Mesenchymal stem cell (in vitro differentiated cells and primary cell): ENCODE data around the gene ITGB5.
A peak's percentile ranks its signal among the peaks of the same experiment; 100 is the strongest.

Experiments
- DNase-seq: peaks from one replicate; pipeline ENCODE4 v3.0.0-alpha.2; 2013
- H2AFZ ChIP-seq: one replicate; pipeline ENCODE4 v1.6.1; 2013; ENCODE audit warnings: low read depth, mild to moderate bottlenecking, control low read depth, inconsistent platforms, low read length, moderate library complexity
- H2AK5ac ChIP-seq: 2 replicates; pipeline ENCODE4 v1.6.1; 2013; ENCODE audit warnings: low read length, moderate library complexity, mild to moderate bottlenecking, inconsistent platforms; ENCODE audit not compliant: severe bottlenecking
- H2BK120ac ChIP-seq: one replicate; pipeline ENCODE4 v1.6.1; 2013; ENCODE audit warnings: low read depth, mild to moderate bottlenecking, inconsistent platforms, low read length, moderate library complexity
- H2BK12ac ChIP-seq, 2 experiments: one replicate each; pipeline ENCODE4 v1.6.1; 2013; ENCODE audit warnings: inconsistent platforms in 2 of 2, low read length in 2 of 2, mild to moderate bottlenecking in 2 of 2, moderate library complexity in 2 of 2, control low read depth in 1 of 2
- H2BK15ac ChIP-seq: one replicate; pipeline ENCODE4 v1.6.1; 2013; ENCODE audit warnings: mild to moderate bottlenecking, low read depth, inconsistent platforms; ENCODE audit not compliant: poor library complexity, severe bottlenecking
- H2BK5ac ChIP-seq: 2 replicates; pipeline ENCODE4 v1.6.1; 2013; ENCODE audit warnings: low read depth, mild to moderate bottlenecking, low read length, control low read depth, inconsistent platforms; ENCODE audit not compliant: poor library complexity, severe bottlenecking
- H3K14ac ChIP-seq, 2 experiments: one replicate each; pipeline ENCODE4 v1.6.1; 2013; ENCODE audit warnings: inconsistent platforms in 2 of 2, low read length in 2 of 2, control low read depth in 1 of 2, mild to moderate bottlenecking in 1 of 2, moderate library complexity in 1 of 2
- H3K18ac ChIP-seq, 2 experiments: one replicate each; pipeline ENCODE4 v1.6.1; 2013; ENCODE audit warnings: inconsistent platforms in 2 of 2, low read length in 2 of 2, control low read depth in 1 of 2, low read depth in 1 of 2, mild to moderate bottlenecking in 1 of 2
- H3K23ac ChIP-seq, 2 experiments: one replicate each; pipeline ENCODE4 v1.6.1; 2013; ENCODE audit warnings: inconsistent platforms in 2 of 2, low read length in 2 of 2, mild to moderate bottlenecking in 2 of 2, moderate library complexity in 2 of 2, control low read depth in 1 of 2
- H3K27ac ChIP-seq: 2 replicates; pipeline ENCODE4 v1.5.1; 2013; ENCODE audit warnings: mild to moderate bottlenecking, moderate library complexity, low read length, control low read depth, inconsistent platforms; ENCODE audit not compliant: poor library complexity, severe bottlenecking
- H3K27me3 ChIP-seq, 2 experiments: 2 replicates each; pipeline versions ENCODE4 v1.6.1 to v1.7.0; 2013; ENCODE audit warnings: low read length in 2 of 2, mild to moderate bottlenecking in 2 of 2, moderate library complexity in 2 of 2, control low read depth in 1 of 2, inconsistent platforms in 1 of 2; ENCODE audit not compliant: control insufficient read depth in 1 of 2, insufficient read depth in 1 of 2
- H3K36me3 ChIP-seq, 2 experiments: 2 replicates each; pipeline versions ENCODE4 v1.6.1 to v1.7.0; 2013; ENCODE audit warnings: low read length in 2 of 2, control low read depth in 1 of 2, inconsistent platforms in 1 of 2, low read depth in 1 of 2, mild to moderate bottlenecking in 1 of 2; ENCODE audit not compliant: insufficient read depth in 2 of 2, control insufficient read depth in 1 of 2
- H3K4ac ChIP-seq, 2 experiments: one replicate each; pipeline ENCODE4 v1.6.1; 2013; ENCODE audit warnings: inconsistent platforms in 2 of 2, low read length in 2 of 2, mild to moderate bottlenecking in 2 of 2, moderate library complexity in 2 of 2, control low read depth in 1 of 2, low read depth in 1 of 2
- H3K4me1 ChIP-seq: 2 replicates; pipeline ENCODE4 v1.6.1; 2013; ENCODE audit warnings: low read depth, low read length, control low read depth; ENCODE audit not compliant: control insufficient read depth, insufficient read depth
- H3K4me2 ChIP-seq: 2 replicates; pipeline ENCODE4 v1.6.1; 2013; ENCODE audit warnings: low read length, mild to moderate bottlenecking, inconsistent platforms; ENCODE audit not compliant: poor library complexity, severe bottlenecking
- H3K4me3 ChIP-seq, 2 experiments: 2 replicates each; pipeline versions ENCODE4 v1.5.1 to v1.7.0; 2013; ENCODE audit warnings: low read length in 2 of 2, mild to moderate bottlenecking in 2 of 2, control low read depth in 1 of 2, low read depth in 1 of 2; ENCODE audit not compliant: insufficient read depth in 1 of 2
- H3K79me1 ChIP-seq: replicated peaks from 2 replicates; pipeline ENCODE4 v1.6.1; 2013; ENCODE audit warnings: mild to moderate bottlenecking, control low read depth, low read length, inconsistent platforms; ENCODE audit not compliant: poor library complexity, severe bottlenecking
- H3K9ac ChIP-seq: 2 replicates; pipeline ENCODE4 v1.7.0; 2013; ENCODE audit warnings: mild to moderate bottlenecking, low read length, moderate library complexity
- H3K9me3 ChIP-seq: 2 replicates; pipeline ENCODE4 v1.7.0; 2013; ENCODE audit warnings: mild to moderate bottlenecking, low read length; ENCODE audit not compliant: control insufficient read depth
- H4K8ac ChIP-seq: one replicate; pipeline ENCODE4 v1.6.1; 2013; ENCODE audit warnings: inconsistent platforms, mild to moderate bottlenecking, low read length, moderate library complexity
- H4K91ac ChIP-seq: one replicate; pipeline ENCODE4 v1.6.1; 2013; ENCODE audit warnings: mild to moderate bottlenecking, low read length, inconsistent platforms
- WGBS: methylation state at CpG from one replicate; pipeline ENCODE4 v1.1.7; 2013; ENCODE audit warnings: mixed read lengths; 5-methylcytosine and 5-hydroxymethylcytosine counted together

The ITGB5 gene

GRCh38 chr3:124730129-124730940 lies 156.8 kb downstream of the ITGB5 start, which contains the start of gene UMPS:
TSS of gene UMPS (plus strand) at chr3:124730452. CDS start at chr3:124730472, 20 bp downstream.
- no peak within 1 kb of the TSS for H2BK5ac ChIP-seq
- H3K27ac ChIP-seq, result no peak within 1 kb of the TSS
- H3K23ac ChIP-seq, result no peak within 1 kb of the TSS
- WGBS, result 1% methylated on average over 43 of the region's 44 CpGs
- H3K27me3 ChIP-seq, result no peaks in the 10 kb centered on the region
- peaks cover 14% of the 10 kb centered on the region for H3K79me1 ChIP-seq
- H3K4me1 ChIP-seq, result peaks cover 5% of the 10 kb centered on the region
- no peak within 1 kb of the TSS for H2BK15ac ChIP-seq
- H3K4ac ChIP-seq, result peak within 1 kb of the TSS in 1 of 2 experiments; percentile 14
- peak within 1 kb of the TSS; percentile 25 to 83 for H3K18ac ChIP-seq
- H2AK5ac ChIP-seq, result no peak within 1 kb of the TSS
- H3K36me3 ChIP-seq, result peaks cover 0 to 10% of the 10 kb centered on the region in 2 experiments
- peak; percentile 88 for DNase-seq
- peak within 1 kb of the TSS; percentile 96 for H3K9ac ChIP-seq
- peak within 1 kb of the TSS; percentile 84 to 100 for H3K4me3 ChIP-seq
- H4K91ac ChIP-seq, result peak within 1 kb of the TSS; percentile 85
- no peak within 1 kb of the TSS for H2BK12ac ChIP-seq
- H2BK120ac ChIP-seq, result no peak within 1 kb of the TSS
- peak within 1 kb of the TSS; percentile 95 for H4K8ac ChIP-seq
- H3K9me3 ChIP-seq, result no peaks in the 10 kb centered on the region
- peak within 1 kb of the TSS; percentile 92 for H3K4me2 ChIP-seq
- H2AFZ ChIP-seq, result peak within 1 kb of the TSS; percentile 43
- H3K14ac ChIP-seq, result peak within 1 kb of the TSS in 1 of 2 experiments; percentile 75

- no peak for DNase-seq
- Histone ChIP-seq H3K14ac (no peak overlapping the region), H2AK5ac (no peak overlapping the region), H3K27ac (no peak overlapping the region), H2BK5ac (no peak overlapping the region), H4K91ac (no peak overlapping the region), H3K4me3 (peak overlapping the region in 1 of 2 experiments; percentile 15), H3K23ac (no peak overlapping the region), H3K4me2 (no peak overlapping the region), H3K9me3 (no peaks in the 10 kb centered on the region), H3K79me1 (no peaks in the 10 kb centered on the region), H2BK120ac (no peak overlapping the region), H3K4me1 (no peaks in the 10 kb centered on the region), H3K18ac (no peak overlapping the region), H3K4ac (no peak overlapping the region), H3K9ac (no peak overlapping the region), H4K8ac (no peak overlapping the region), H3K36me3 (peaks cover 0 to 7% of the 10 kb centered on the region in 2 experiments), H2BK15ac (no peak overlapping the region), H2BK12ac (no peak overlapping the region), H3K27me3 (no peaks in the 10 kb centered on the region), H2AFZ (no peak overlapping the region)
- WGBS, result 63% methylated on average over 2 of the region's 2 CpGs
These were observed 164.6 kb downstream of the ITGB5 start for GRCh38 chr3:124722589-124722988.

- Histone ChIP-seq H2AFZ (no peak overlapping the region), H3K4me1 (no peaks in the 10 kb centered on the region), H2BK15ac (no peak overlapping the region), H3K23ac (no peak overlapping the region), H2AK5ac (no peak overlapping the region), H3K14ac (no peak overlapping the region), H2BK12ac (no peak overlapping the region), H3K18ac (no peak overlapping the region), H3K79me1 (no peaks in the 10 kb centered on the region), H3K9ac (no peak overlapping the region), H2BK120ac (no peak overlapping the region), H4K8ac (no peak overlapping the region), H2BK5ac (no peak overlapping the region), H4K91ac (no peak overlapping the region), H3K36me3 (peaks cover 0 to 9% of the 10 kb centered on the region in 2 experiments), H3K4me2 (no peak overlapping the region), H3K27me3 (no peaks in the 10 kb centered on the region), H3K9me3 (no peaks in the 10 kb centered on the region), H3K4ac (no peak overlapping the region), H3K4me3 (no peak overlapping the region), H3K27ac (no peak overlapping the region)
- WGBS, result 85% methylated on average over 9 of the region's 11 CpGs
- DNase-seq, result no peak
These were observed 172.8 kb downstream of the ITGB5 start for GRCh38 chr3:124714223-124714853.
